ENCODE results near the gene LIN37.

LIN37 gene

GRCh38 chr19:35797663-35798062 lies 49.3 kb downstream of the LIN37 start:
- TF ChIP-seq CTCF (IDR thresholded peaks at IDR 0.05) = no peak
- Histone ChIP-seq H3K36me3 (no peaks in the 10 kb centered on the region), H3K27me3 (peaks cover 0 to 41% of the 10 kb centered on the region in 2 donors), H3K27ac (no peak overlapping the region), H3K9me3 (no peaks in the 10 kb centered on the region), H3K4me3 (no peak overlapping the region), H3K4me1 (no peaks in the 10 kb centered on the region)
- intact Hi-C loops (cut with DNase I; ENCODE audit: low total_unique reads) = no loop called here
- no peak for DNase-seq

GRCh38 chr19:35801828-35802227 lies 53.5 kb downstream of the LIN37 start:
- no peak for TF ChIP-seq CTCF (IDR thresholded peaks at IDR 0.05)
- H3K9me3 ChIP-seq = no peaks in the 10 kb centered on the region
- H3K27ac ChIP-seq = no peak overlapping the region
- DNase-seq = no peak
- no peak overlapping the region for H3K4me3 ChIP-seq
- H3K27me3 ChIP-seq = peaks cover 0 to 44% of the 10 kb centered on the region in 2 donors
- intact Hi-C loops (cut with DNase I; ENCODE audit: low total_unique reads) = no loop called here
- H3K36me3 ChIP-seq = no peaks in the 10 kb centered on the region
- H3K4me1 ChIP-seq = no peaks in the 10 kb centered on the region
